Measurements from ENCODE around the gene CCDC102A. TPM values are rescaled to one million over a fixed set of nuclear protein-coding genes. Genes with fewer than 3 reads are reported as not detected.
A peak's percentile ranks its signal among the peaks of the same experiment; 100 is the strongest.

Gene CCDC102A
- total RNA-seq, 1 donor from 2014 or later = 12.8 TPM

DNA sequence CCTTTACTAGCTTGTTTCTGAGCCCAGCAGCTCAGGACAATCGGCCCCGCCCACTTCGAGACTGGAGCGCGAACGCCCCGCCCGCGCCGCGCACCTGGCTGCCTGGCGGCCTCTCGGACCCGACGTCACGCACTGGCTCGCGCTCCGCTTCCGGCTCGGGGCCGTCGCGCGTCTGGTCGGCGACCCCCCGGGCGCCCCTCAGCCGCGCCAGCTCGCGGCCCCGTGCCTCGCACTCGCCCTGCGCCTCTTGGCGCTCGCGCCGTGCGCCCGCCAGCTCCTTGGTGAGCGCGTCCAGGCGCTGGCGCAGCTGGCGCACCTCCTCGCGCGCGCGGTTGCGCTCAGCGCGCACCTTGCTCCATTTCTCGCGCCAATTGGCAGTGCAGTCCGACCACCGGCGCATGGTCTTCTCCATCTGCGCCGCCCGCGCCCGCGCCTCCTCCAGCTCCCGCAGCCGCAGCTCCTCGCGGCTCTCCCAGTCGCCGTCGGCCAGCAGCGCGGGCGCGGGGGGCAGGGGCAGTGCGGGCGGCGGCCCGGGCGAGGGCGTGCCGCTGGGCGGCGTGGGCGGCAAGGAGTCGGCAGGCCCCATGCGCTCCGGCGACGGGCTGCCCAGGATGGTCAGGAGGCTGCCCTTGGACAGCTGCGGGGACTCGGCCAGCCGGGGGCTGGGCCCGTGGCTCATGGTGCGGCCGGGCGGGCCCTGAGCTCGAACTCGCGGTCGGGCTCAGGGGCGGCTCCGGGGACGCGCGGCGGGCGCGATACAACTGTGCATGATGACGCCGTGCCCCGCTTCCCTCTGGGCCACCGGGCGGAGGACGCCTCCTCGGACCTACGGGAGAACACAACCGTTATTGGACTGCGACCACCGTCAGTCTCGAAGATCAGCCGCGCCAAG is 7.6 kb downstream of the CCDC102A start:
- peaks cover 42% of the 10 kb centered on the region for H3K4me1 ChIP-seq
- H3K9me3 ChIP-seq = no peaks in the 10 kb centered on the region
- H3K36me3 ChIP-seq = no peaks in the 10 kb centered on the region
- no peaks in the 10 kb centered on the region for H3K27me3 ChIP-seq (ENCODE audit: low read depth)
- H3K27ac ChIP-seq = no peak overlapping the region
- no peak for ATAC-seq
- no peak overlapping the region for H3K4me3 ChIP-seq
- DNase-seq = peak; percentile 44
- intact Hi-C loops (cut with DNase I) = no loop called here
- TF ChIP-seq, protein P1, sequence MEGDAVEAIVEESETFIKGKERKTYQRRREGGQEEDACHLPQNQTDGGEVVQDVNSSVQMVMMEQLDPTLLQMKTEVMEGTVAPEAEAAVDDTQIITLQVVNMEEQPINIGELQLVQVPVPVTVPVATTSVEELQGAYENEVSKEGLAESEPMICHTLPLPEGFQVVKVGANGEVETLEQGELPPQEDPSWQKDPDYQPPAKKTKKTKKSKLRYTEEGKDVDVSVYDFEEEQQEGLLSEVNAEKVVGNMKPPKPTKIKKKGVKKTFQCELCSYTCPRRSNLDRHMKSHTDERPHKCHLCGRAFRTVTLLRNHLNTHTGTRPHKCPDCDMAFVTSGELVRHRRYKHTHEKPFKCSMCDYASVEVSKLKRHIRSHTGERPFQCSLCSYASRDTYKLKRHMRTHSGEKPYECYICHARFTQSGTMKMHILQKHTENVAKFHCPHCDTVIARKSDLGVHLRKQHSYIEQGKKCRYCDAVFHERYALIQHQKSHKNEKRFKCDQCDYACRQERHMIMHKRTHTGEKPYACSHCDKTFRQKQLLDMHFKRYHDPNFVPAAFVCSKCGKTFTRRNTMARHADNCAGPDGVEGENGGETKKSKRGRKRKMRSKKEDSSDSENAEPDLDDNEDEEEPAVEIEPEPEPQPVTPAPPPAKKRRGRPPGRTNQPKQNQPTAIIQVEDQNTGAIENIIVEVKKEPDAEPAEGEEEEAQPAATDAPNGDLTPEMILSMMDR (IDR thresholded peaks at IDR 0.05) = no peak

DNA sequence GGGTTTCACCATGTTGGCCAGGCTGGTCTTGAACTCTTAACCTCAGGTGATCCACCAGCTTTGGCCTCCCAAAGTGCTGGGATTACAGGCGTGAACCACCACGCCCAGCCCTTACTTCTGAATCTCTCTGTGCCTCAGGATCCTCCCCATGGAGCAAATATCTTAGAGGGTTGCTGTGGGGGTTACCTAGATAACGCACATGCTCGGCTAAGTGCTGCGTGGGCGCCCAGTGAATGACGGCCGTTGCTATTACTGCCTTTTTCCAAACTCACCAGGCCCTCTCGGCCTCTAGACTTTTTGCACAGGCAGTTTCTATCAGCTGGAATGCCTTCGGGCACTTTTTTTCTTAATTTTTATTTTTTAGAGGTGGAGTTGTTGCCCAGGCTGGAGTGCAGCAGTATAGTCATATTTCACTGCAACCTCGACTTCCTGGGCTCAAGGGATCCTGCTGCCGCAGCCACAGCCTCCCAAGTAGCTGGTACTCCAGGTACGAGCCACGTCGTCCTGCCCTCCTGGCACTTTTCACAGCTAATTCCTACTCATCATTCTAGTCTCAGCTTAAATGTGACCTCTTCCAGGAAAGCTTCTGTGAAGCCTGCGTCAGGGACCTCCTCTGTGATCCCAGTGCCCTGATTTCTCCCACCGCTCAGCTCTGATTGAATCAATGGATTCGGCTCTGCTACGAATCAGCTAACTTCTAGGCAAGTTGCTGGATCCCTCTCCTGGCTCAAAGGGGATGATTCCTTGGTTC is 8.6 kb downstream of the CCDC102A start:
- peaks cover 33% of the 10 kb centered on the region for H3K4me1 ChIP-seq
- no peaks in the 10 kb centered on the region for H3K9me3 ChIP-seq
- no peaks in the 10 kb centered on the region for H3K36me3 ChIP-seq
- no peak overlapping the region for H3K27ac ChIP-seq
- peak; percentile 28 for DNase-seq
- H3K27me3 ChIP-seq (ENCODE audit: low read depth) = no peaks in the 10 kb centered on the region
- TF ChIP-seq, protein P1 (IDR thresholded peaks at IDR 0.05) = no peak
- H3K4me3 ChIP-seq = no peak overlapping the region
- intact Hi-C loops (cut with DNase I) = no loop called here
- ATAC-seq = no peak

DNA sequence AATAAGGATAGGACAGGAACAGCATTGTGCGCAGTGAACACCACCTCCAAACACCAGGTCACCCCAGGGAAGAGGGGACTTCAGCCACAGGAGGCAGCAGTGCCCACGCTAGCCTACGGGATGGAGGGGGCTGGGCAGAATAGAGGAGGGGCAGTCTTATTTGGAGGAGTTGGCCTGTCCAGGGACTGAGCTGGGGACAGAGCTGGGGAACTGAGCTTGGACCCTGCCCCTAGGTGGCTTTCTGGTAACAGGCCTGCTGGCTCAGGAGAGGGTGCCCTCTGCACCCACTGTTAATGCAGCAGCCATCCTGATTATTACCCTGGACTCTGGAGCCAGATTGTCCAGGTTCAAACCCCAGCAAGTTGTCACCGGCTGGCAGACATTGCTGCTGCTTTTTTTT is 9.3 kb downstream of the CCDC102A start:
- no peak overlapping the region for H3K27ac ChIP-seq
- H3K27me3 ChIP-seq (ENCODE audit: low read depth) = no peaks in the 10 kb centered on the region
- DNase-seq = no peak
- TF ChIP-seq, protein P1 (IDR thresholded peaks at IDR 0.05) = no peak
- peaks cover 27% of the 10 kb centered on the region for H3K4me1 ChIP-seq
- H3K9me3 ChIP-seq = no peaks in the 10 kb centered on the region
- intact Hi-C loops (cut with DNase I) = no loop called here
- H3K36me3 ChIP-seq = no peaks in the 10 kb centered on the region
- ATAC-seq = no peak
- no peak overlapping the region for H3K4me3 ChIP-seq

DNA sequence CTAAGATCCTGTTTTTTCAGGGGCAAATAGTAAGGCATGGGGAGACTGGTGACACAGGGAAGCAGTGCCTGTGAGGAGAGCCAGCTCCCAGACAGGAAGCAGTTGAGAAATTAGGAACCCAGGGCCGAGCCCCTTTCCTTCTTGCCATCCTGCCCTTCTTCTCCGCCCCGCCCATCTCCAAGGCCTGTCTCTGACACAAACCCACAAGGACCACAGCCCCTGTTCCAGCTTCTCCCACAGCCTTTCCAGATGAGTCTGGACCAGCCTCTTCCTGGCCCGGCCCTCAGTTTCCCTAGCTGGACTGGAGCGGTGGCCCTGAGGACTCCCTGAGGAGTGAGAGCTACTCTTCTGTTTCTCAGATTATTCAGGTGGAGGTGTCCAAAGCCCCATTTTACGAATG is 9.9 kb downstream of the CCDC102A start:
- Histone ChIP-seq H3K9me3 (no peaks in the 10 kb centered on the region), H3K27ac (no peak overlapping the region), H3K36me3 (no peaks in the 10 kb centered on the region), H3K4me1 (peaks cover 22% of the 10 kb centered on the region), H3K4me3 (no peak overlapping the region), H3K27me3 (ENCODE audit: low read depth) (no peaks in the 10 kb centered on the region)
- ATAC-seq (no peak), DNase-seq (no peak)
- intact Hi-C loops (cut with DNase I) = no loop called here
- TF ChIP-seq, protein P1 (IDR thresholded peaks at IDR 0.05) = no peak

DNA sequence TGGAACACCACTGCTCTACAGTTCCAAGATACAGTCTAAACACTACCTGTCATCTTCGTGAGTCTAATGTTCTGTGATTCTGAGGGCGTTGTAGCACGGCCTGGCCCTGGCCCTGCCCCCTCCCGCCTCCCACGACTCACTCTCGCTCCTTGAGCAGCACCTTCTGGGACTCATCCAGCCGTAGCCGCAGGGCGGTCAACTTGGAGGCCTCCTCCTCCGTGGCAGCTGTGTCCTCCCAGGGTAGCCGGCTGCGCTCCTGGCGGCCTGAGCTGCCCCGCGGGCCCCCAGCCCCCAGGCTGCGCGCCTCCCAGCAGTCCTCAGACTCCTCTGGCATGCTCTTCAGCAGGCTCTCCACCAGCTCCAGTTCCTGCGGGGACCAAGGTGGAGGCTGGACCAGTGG is 10.6 kb downstream of the CCDC102A start:
- Histone ChIP-seq H3K4me3 (no peak overlapping the region), H3K36me3 (no peaks in the 10 kb centered on the region), H3K9me3 (no peaks in the 10 kb centered on the region), H3K27me3 (ENCODE audit: low read depth) (no peaks in the 10 kb centered on the region), H3K4me1 (peaks cover 17% of the 10 kb centered on the region), H3K27ac (no peak overlapping the region)
- DNase-seq = no peak
- intact Hi-C loops (cut with DNase I) = no loop called here
- TF ChIP-seq, protein P1 (IDR thresholded peaks at IDR 0.05) = no peak
- ATAC-seq = peak in 1 of 2 donors; percentile 48

All from lower lobe of right lung (tissue), 2 donors.